Peyer's patch (tissue), 4 donors: Measurements from ENCODE around the gene HES5. TPM values are rescaled to one million over a fixed set of nuclear protein-coding genes. Genes with fewer than 3 reads are reported as not detected.

Experiments
- DNase-seq, 3 donors: peaks; one replicate each; pipeline ENCODE4 v3.0.0-alpha.2; 2017 to 2019
- H3K27ac ChIP-seq, 4 donors: fragments of 200-600 bp; sonication (generic); one replicate each; pipeline ENCODE4 v1.5.1; 2016 to 2019
- H3K27me3 ChIP-seq, 2 donors: fragments of 200-600 bp; sonication (generic); one replicate each; pipeline ENCODE4 v1.5.1; 2019
- H3K36me3 ChIP-seq, 3 donors: fragments of 200-600 bp; sonication (generic); one replicate each; pipeline ENCODE4 v1.5.1; 2016 to 2019
- H3K4me1 ChIP-seq, 4 donors: fragments of 200-600 bp; sonication (generic); one replicate each; pipeline ENCODE4 v1.5.1; 2016 to 2019
- H3K4me3 ChIP-seq, 4 donors: fragments of 200-600 bp; sonication (generic); 1 replicate in 3 of 4; 2 replicates in 1 of 4; pipeline ENCODE4 v1.5.1; 2016 to 2019; ENCODE audit warnings: mild to moderate bottlenecking in 1 of 4
- H3K9me3 ChIP-seq, 4 donors: fragments of 200-600 bp; sonication (generic); one replicate each; pipeline ENCODE4 v1.5.1; 2016 to 2019; ENCODE audit warnings: mild to moderate bottlenecking in 1 of 4
- CTCF ChIP-seq, 6 experiments: fragments of 450-650 bp in 4 of 6; fragments of 200-600 bp in 2 of 6; sonication (generic) in 1 of 6; IDR thresholded peaks; one replicate each; pipeline ENCODE4 v1.5.1; 2017 to 2019; ENCODE audit warnings: antibody characterized with exemption in 6 of 6, mild to moderate bottlenecking in 3 of 6, moderate library complexity in 1 of 6
- POLR2A ChIP-seq, 2 donors: fragments of 450-650 bp; IDR thresholded peaks; one replicate each; pipeline ENCODE4 v1.5.1; 2017; ENCODE audit warnings: antibody characterized with exemption in 2 of 2, mild to moderate bottlenecking in 2 of 2, moderate library complexity in 2 of 2
- total RNA-seq, 4 donors: library from RNA; depleted of rRNA; stranded (reverse); fragments of >200 nt; gene quantifications; one replicate each; pipeline ENCODE4 v1.1.0, GENCODE V29; 2016

HES5 gene
- total RNA-seq, 4 donors from 2014 or later, result 0.88 TPM; not detected in 3

DNA sequence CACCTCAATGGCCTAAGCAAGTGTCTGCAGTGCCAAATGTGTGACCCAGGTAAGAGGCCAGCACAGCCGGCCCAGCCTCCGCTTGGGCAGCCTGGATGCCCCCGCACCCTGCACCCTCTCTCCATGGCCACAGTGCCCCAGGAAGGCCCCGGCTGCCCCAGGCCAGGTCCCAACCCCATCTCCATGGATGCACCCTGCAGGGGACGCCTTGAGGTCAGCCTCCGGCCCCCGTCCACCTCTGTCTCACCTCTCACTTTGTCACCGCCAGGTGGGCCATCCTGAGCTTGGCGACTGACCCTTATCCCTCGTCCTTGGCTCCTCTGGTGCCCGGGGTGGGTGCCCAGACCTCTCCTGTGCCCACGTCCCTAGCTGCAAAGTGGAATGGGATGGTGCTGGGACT lies 28.4 kb upstream of the HES5 start:
- Histone ChIP-seq H3K4me3 (peak overlapping the region in 2 of 4 donors; percentile 67 to 78), H3K9me3 (no peaks in the 10 kb centered on the region), H3K27me3 (no peaks in the 10 kb centered on the region), H3K4me1 (peaks cover 0 to 44% (median 25%) of the 10 kb centered on the region in 4 donors), H3K36me3 (peaks cover 0 to 56% (median 0%) of the 10 kb centered on the region in 3 donors), H3K27ac (peak overlapping the region in 1 of 4 donors; percentile 95)
- no peak for TF ChIP-seq POLR2A (IDR thresholded peaks at IDR 0.05)
- TF ChIP-seq CTCF (IDR thresholded peaks at IDR 0.05), result no peak
- no peak for DNase-seq

DNA sequence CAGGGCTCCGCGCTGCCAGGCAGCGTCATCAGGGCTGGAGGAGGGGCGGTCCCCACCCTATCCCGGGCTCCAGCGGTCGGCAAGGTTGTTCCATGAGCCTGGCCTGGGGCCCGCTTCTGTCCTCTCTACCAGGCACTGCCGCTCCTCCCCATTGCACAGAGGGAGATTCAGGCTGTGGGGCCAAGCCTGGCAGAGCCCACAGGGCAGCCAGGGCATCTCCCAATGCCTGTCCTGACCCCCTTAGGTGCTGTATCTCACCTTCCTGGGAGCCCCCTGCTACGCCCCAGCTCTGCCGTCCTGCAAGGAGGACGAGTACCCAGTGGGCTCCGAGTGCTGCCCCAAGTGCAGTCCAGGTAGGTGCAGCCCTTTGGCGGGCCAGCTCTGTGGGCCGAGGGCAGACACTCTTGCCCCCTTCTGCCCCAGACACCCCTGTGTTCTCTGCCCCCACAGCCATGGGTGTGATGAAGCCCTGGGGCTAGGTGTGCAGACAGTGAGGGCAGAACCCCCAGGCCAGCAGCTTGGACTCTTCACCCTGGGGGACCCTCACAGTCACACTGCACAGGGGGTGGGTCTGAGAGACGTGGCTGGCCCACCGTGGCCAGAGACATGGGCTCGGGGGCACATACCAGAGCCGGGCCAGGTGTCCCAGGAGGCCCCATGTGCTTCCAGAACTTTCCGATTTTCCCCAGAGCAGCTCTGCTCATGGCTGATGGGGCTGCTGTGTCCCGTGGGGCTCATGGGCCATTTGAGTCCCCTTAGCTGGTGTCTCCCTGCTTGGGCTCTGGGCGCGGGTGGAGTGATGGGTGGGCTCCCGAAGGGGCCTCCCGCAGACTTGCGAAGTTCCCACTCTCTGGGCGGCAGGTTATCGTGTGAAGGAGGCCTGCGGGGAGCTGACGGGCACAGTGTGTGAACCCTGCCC lies 27.7 kb upstream of the HES5 start:
- peaks cover 0 to 49% (median 0%) of the 10 kb centered on the region in 3 donors for H3K36me3 ChIP-seq
- DNase-seq, result peak in 2 of 3 donors; percentile 81 to 88

DNA sequence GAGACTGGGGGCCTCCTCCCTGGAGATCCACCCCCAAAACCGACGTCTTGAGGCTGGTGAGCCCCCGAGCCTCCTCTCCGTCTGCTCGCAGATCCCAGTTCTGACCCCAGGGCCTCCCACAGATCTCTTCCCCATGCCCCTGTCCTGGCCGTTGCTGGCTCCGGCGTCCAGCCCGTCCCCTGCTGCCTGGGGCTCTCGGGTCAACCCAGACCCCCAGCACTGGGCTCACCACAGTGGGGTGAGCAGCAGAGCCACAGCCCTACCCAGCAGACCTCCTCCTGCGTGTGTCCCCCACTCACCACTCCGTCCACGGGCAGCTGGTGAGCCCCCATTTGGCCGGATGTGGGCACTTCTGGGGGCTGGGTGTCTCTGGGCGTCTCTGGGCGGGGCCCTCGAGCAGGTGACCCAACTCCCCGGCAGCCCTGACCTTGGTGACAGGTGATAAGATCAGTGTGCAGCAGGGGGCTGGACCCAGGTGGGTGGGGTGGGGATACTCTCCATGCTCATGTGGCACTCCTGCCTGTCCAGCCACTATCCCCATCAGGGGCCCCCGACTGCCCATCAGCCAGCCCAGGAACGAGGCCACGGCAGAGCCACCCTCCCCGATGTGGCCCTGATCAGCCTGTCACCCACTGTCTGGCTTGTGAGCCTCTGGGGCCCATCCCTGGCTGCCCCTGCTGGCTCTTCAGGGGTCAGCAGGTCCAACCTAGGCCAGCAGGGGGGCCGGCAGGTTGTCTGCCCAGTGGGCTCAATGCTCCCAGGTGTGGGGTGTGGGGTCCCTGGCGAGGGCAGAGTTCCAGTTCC lies 26.8 kb upstream of the HES5 start:
- TF ChIP-seq CTCF (IDR thresholded peaks at IDR 0.05) (peak in 2 of 6 experiments; percentile 16 to 18), POLR2A (IDR thresholded peaks at IDR 0.05) (no peak)
- H3K4me3 ChIP-seq, result peak overlapping the region; percentile 67 to 91 (median 81)
- peak; percentile 84 to 91 (median 87) for DNase-seq
- H3K36me3 ChIP-seq, result peaks cover 0 to 41% (median 0%) of the 10 kb centered on the region in 3 donors
- peak overlapping the region; percentile 95 to 98 (median 96) for H3K27ac ChIP-seq
- H3K9me3 ChIP-seq, result no peaks in the 10 kb centered on the region
- no peaks in the 10 kb centered on the region for H3K27me3 ChIP-seq
- H3K4me1 ChIP-seq, result peaks cover 0 to 44% (median 25%) of the 10 kb centered on the region in 4 donors

More for the DNA sequence above, 27.7 kb upstream of the HES5 start:
- H3K27ac ChIP-seq, result peak overlapping the region; percentile 95 to 98 (median 96)
- H3K27me3 ChIP-seq, result no peaks in the 10 kb centered on the region
- H3K9me3 ChIP-seq, result no peaks in the 10 kb centered on the region
- peaks cover 0 to 44% (median 25%) of the 10 kb centered on the region in 4 donors for H3K4me1 ChIP-seq
- H3K4me3 ChIP-seq, result peak overlapping the region; percentile 67 to 91 (median 81)
- no peak for TF ChIP-seq CTCF (IDR thresholded peaks at IDR 0.05)
- TF ChIP-seq POLR2A (IDR thresholded peaks at IDR 0.05), result peak; percentile 47 to 71

GRCh38 chr1:2556277-2556677 lies 26.2 kb upstream of the HES5 start, which contains the start of gene TNFRSF14:
TSS of gene TNFRSF14 (plus strand) at chr1:2556371. CDS start at chr1:2556665, 294 bp downstream.
- Histone ChIP-seq H3K36me3 (peaks cover 0 to 38% (median 0%) of the 10 kb centered on the region in 3 donors), H3K4me1 (peaks cover 0 to 44% (median 25%) of the 10 kb centered on the region in 4 donors), H3K27ac (peak within 1 kb of the TSS; percentile 95 to 98 (median 96)), H3K9me3 (no peaks in the 10 kb centered on the region), H3K4me3 (peak within 1 kb of the TSS; percentile 67 to 91 (median 81)), H3K27me3 (no peaks in the 10 kb centered on the region)
- TF ChIP-seq POLR2A (IDR thresholded peaks at IDR 0.05) (peak; percentile 21 to 28), CTCF (IDR thresholded peaks at IDR 0.05) (peak in 3 of 6 experiments; percentile 11 to 17 (median 16))
- DNase-seq, result peak; percentile 81 to 89 (median 82)

GRCh38 chr1:2555634-2556276 lies 25.7 kb upstream of the HES5 start:
- H3K27me3 ChIP-seq, result no peaks in the 10 kb centered on the region
- peak overlapping the region; percentile 67 to 91 (median 81) for H3K4me3 ChIP-seq
- peak; percentile 92 to 95 (median 93) for DNase-seq
- H3K9me3 ChIP-seq, result no peaks in the 10 kb centered on the region
- H3K36me3 ChIP-seq, result peaks cover 0 to 34% (median 0%) of the 10 kb centered on the region in 3 donors
- peak overlapping the region; percentile 95 to 98 (median 96) for H3K27ac ChIP-seq
- peak; percentile 82 to 86 for TF ChIP-seq POLR2A (IDR thresholded peaks at IDR 0.05)
- TF ChIP-seq CTCF (IDR thresholded peaks at IDR 0.05), result peak in 1 of 6 experiments; percentile 12
- peaks cover 0 to 44% (median 25%) of the 10 kb centered on the region in 4 donors for H3K4me1 ChIP-seq
